A204.1 (cell line): ENCODE data around the gene TNK1.

Source experiments
- FAIRE-seq: peaks from 2 replicates; lab custom pipeline; 2012; peaks lifted over from hg19 to GRCh38; lab: Jason Lieb, UNC

The TNK1 gene

DNA sequence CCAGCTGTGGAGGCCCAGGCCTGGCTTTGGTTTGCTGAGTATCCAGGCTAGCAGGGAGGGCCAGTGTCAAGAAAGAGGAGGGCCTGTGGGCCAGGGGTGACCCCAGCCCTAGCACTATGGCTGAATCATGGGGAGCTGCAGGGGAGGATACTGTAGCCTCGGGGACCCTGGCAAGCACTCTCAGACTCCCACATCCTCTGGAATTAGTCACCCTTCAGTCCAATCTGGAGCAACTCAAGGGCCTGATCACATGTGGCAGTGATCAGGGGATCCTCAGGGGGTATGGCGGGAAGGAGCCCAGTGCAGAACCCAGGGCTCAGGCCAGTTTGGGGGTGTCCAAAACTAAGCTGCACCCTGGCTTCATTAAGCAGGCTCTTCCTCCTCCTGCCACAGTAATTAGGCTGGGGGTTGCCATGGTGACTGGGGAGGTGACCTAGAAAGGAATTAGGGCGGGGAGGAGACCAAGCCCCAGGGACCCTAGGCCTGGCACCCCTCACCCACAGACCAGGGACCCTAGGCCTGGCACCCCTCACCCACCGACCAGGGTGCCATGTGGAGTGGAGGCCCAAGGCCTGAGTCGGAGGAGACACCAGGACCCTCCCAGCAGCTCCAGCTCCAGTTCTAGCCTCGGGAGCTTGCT, 32.6 kb downstream of the TNK1 start:
- FAIRE-seq = no peak

DNA sequence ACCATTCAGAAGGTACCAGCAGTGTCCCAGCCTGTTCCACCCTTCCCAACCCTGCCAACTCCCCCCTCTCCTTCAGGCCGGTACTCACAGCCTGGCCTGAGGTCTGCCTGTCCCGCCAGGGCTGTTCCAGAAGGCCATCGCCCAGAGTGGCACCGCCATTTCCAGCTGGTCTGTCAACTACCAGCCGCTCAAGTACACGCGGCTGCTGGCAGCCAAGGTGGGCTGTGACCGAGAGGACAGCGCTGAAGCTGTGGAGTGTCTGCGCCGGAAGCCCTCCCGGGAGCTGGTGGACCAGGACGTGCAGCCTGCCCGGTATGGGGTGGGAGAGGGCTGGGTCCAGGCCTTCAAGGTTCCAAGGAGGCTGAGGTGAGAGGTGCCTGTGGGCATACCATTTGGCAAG, 33.9 kb downstream of the TNK1 start:
- FAIRE-seq = no peak

DNA sequence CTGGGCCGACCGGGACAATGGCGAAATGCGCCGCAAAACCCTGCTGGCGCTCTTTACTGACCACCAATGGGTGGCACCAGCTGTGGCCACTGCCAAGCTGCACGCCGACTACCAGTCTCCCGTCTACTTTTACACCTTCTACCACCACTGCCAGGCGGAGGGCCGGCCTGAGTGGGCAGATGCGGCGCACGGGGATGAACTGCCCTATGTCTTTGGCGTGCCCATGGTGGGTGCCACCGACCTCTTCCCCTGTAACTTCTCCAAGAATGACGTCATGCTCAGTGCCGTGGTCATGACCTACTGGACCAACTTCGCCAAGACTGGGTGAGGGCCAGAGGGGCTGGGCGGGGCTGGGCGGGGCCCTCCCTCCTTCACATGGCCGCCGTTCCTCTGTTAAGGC, 34.9 kb downstream of the TNK1 start:
- no peak for FAIRE-seq

DNA sequence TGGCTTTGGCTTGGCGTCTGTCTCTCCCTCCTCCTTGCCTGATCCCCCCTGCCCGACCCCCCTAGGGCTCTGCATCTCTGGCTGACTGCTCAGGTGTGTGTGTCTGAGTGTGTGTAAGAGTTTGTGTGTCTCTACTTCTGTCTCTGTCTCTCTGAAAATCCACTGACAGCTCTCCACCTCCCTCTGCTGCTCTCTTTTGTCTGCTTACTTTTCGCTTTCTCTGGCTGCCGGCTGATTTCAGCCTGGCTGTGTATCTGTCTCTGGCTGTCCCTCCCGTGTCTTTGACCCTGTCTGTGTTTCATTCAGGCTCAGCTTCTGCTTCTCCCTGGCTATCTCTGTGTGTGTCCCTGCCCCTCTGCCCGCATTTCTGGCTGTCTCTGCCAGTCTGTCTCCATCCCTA, 35.4 kb downstream of the TNK1 start:
- FAIRE-seq = no peak

DNA sequence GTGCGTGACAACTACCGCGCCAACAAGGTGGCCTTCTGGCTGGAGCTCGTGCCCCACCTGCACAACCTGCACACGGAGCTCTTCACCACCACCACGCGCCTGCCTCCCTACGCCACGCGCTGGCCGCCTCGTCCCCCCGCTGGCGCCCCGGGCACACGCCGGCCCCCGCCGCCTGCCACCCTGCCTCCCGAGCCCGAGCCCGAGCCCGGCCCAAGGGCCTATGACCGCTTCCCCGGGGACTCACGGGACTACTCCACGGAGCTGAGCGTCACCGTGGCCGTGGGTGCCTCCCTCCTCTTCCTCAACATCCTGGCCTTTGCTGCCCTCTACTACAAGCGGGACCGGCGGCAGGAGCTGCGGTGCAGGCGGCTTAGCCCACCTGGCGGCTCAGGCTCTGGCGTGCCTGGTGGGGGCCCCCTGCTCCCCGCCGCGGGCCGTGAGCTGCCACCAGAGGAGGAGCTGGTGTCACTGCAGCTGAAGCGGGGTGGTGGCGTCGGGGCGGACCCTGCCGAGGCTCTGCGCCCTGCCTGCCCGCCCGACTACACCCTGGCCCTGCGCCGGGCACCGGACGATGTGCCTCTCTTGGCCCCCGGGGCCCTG, 36.3 kb downstream of the TNK1 start:
- FAIRE-seq = no peak

DNA sequence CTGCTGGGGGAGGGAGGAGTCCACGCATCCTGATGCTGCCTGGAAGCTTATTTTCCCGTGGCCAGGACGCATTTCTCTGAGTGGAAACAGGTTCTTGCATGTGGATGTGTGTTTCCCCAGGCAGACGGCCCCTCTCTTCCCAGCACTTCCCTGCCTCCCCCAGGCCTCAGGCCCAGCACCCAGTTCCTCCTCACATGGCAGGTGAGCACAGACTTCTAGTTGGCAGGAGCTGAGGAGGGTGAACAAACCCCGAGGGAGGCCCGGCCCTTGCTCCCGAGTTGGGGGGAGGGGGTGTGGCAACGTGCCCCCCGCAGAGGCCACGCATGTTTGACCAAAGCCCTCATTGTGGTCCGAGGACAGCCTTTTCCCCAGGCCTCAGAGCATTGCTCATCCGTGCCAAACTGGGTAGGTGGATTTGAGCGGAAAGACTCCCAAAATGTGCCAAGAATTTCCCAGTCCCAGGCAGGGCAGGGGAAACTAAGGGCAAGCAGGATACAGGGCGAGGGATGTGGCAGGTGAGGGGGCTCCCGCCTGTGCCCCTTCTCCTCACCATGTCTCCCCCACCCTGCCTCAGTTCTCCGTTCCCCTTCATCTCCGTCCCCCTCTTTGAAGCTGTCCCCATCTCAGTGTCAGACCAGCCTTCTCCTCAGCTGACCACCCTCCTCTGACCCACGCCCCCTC, 37.7 kb downstream of the TNK1 start:
- FAIRE-seq = no peak

DNA sequence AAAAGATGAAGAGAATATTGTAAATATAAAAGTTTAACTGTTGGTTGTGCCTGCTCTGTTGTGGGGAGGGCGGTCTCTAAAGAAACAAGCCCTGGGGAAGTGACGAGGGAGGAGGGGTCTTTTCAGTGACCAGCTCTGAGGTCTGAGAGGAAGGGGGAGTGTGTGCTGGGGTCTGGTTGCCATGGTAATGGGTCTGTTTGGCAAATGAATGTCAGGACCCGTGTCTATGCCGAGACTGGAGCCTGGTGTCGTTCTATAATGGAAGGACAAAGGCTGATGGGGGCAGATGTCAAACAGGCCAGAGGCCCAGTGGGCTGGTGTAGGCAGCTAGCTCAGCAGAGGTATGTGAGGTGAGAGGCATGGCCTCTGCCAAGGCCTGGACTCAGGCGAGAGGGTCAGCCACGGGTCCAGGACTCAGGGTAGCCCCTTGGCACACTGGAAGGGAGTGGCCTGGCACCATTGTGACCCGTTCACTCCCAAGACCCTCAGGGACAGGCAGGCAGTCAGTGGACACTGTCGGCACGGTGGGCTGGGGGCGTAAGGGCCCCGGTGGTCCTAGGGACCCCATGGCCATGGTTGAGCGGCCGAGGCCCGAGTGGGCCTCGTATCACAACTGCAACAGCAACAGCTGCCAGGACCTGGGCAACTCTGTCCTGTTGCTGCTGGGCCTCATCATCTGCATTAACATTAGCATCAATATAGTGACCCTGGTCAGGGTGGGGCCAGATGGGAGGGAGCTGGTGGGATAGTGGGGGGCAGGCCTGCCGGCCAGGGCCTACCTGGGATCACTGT, 39.1 kb downstream of the TNK1 start, which contains the start of gene SPEM1:
Gene SPEM1 (plus strand): TSS at position 506 of the 792 bp plus-strand sequence. CDS start 61 bp downstream, at position 567.
- no peak for FAIRE-seq

DNA sequence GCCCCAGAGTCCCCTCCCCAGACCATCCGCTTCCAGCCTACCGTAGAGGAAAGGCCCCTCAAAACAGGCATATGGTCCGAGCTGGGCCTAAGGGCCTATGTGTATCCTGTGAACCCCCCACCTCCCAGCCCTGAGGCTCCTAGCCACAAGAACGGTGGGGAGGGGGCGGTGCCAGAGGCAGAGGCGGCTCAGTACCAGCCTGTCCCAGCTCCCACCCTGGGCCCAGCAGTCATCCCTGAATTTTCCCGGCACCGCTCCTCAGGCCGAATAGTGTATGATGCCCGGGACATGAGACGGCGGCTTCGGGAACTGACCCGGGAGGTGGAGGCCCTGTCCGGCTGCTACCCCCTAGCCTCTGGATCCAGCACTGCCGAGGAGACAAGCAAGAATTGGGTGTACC, 40.3 kb downstream of the TNK1 start:
- no peak for FAIRE-seq

DNA sequence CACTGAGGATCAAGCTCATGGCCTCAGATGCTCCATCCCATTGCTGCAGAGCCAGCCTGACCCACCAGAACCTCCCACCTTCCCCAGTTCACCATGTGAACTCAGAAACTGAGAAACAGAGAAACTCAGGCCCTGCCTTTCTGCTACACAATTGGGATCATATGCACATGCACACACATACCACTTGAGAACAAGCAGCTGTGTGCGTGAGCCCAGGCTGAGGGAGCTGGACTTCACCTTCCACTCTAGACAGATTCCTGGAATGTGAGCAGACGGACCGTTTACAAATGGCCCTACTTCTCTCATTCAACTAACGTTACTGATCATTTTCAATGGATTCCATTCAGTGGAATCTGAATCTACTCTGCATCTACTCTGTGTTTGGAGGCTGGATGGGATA, 42.8 kb downstream of the TNK1 start:
- FAIRE-seq = no peak

DNA sequence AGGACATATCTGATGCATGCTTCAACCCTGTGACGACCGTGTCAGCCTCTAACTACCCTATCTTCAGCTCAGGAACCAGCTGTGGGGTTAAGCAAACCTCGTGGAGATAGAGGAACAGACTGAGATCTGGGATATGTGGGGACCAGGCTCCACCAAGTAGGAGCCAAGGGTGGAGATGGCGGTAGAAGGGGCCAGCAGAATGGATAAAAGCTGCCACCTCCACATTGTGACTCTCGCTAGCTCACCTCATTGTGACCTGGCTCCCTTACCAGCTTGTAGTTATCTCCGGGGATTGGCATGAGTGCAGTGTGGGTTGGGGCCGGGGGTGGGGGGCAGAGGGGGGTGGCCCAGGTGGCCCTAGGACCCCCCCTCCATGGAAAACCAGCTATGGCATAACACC, 44.4 kb downstream of the TNK1 start, which contains the start of gene SPEM2:
Gene SPEM2 (plus strand): TSS at position 301 of the 400 bp plus-strand sequence. CDS start 73 bp downstream, at position 374.
- no peak for FAIRE-seq

DNA sequence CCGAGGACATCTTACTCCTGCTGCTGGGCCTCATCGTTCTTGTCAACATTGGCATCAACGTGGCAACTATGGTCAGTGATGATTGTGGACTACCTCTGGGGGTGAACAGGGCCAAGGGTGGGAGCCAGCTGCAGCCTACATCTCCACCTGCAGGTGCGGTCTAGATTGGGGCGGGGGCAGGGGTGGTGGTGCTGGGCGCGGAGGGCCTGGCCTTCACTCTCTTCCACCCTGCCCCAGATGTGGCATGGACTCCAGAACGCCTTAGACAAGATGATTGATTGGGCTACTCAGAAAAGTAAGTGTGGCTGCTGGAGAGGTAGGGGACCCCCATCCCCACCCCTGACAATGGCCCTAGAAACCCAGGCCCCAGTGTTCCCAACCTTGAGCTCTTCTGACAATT, 44.9 kb downstream of the TNK1 start:
- FAIRE-seq = no peak

DNA sequence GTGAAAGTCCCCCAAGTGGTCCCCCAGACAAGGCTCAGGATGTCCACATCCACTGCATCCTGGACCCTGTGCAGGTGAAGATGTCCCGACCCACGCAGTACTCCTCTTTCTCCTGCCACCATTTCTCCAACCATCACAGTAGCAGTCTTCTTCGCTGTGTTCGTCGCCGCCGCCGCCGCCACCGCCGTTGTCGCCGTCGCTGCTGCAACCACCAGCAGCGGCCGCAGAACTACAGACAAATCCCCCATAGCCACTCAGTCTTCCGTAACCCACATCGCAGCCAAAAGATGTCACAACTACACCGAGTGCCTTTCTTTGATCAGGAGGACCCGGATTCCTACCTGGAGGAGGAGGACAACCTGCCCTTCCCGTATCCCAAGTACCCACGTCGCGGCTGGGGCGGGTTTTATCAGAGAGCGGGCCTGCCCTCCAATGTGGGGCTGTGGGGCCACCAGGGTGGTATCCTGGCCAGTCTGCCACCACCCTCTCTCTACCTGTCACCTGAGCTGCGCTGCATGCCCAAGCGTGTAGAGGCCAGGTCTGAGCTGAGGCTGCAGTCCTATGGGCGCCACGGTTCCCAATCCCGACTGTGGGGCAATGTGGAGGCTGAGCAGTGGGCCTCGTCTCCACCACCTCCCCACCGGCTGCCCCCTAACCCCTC, 45.4 kb downstream of the TNK1 start:
- FAIRE-seq = no peak

DNA sequence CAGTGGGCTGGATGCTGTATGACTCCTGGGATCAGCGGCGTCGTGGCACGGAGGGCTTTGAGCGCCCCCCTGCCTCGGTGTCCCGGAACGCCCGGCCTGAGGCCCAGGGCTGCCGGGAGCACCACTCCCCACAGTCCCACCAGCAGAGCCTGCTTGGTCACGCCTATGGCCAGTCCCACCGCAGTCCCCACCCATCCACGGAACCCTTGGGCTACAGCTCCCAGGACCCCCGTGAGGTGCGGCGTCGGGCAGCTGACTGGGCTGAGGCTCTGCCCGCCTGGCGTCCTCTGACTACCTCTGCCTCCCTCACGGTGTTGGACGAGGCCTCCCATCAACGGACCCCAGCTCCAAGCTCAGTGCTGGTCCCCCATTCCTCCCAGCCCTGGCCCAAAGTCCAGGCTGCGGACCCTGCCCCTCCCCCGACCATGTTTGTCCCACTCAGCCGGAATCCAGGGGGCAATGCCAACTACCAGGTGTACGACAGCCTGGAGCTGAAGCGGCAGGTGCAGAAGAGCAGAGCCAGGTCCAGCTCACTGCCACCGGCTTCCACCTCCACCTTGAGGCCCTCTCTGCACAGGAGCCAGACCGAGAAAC, 46.1 kb downstream of the TNK1 start:
- no peak for FAIRE-seq

DNA sequence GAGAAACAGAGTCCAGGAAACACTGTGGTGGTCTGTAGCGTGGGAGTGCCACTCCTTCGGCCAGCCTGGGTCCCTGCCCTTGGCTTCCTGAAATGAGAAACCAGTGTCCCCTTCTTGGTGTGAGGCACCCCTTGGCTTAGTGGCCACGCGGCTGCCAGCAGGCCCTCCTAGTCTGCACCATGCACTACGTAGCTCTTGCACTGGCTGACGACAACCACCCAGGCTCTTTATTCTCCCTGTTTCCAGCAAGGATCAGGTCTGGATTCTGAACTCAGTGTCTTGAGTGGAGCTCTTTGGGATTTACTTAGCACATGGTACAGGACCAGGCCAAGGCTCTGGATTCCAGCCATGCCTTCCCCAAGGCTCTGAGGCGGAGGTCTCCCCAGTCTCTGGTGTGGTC, 46.7 kb downstream of the TNK1 start:
- no peak for FAIRE-seq

DNA sequence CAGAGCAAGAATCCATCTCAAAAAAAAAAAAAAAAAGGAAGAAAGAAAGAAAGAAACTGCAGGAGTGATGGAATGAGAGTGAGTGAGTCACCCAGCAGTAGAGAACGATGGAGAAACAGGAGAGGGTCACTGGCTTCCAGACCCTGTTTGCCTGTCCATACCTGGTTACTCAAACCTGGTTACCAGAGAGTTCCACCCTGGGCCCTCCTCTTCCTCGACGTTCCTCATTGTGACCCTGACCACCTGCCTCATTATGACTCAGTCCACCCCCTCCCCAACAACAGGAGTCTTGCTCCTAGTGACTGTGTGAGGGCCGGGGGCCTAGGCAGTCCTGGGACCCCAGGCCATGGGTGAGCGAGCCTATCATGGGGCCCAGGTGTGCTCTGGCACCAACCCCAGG, 47.7 kb downstream of the TNK1 start, which contains the start of gene SPEM3:
Gene SPEM3 (plus strand): TSS at position 301 of the 400 bp plus-strand sequence. CDS start 46 bp downstream, at position 347.
- no peak for FAIRE-seq

DNA sequence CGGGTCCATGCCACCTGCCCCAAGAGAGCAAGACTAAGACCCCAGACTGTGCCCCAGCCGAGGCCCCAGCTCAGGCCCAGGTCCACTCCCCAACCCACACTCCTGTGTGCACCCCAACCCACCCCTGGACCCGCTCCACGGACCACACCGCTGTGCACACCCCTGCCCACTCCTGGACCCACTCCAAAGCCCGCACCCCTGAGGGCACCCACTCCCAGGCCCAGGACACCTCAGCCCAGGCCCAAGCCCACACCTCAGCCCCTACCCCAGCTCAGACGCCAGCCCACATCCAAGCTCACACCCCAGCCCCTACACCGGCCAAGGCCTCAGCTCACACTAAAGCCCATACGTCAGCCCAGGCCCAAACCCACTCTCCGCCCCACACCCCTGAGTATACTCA, 48.8 kb downstream of the TNK1 start:
- no peak for FAIRE-seq

DNA sequence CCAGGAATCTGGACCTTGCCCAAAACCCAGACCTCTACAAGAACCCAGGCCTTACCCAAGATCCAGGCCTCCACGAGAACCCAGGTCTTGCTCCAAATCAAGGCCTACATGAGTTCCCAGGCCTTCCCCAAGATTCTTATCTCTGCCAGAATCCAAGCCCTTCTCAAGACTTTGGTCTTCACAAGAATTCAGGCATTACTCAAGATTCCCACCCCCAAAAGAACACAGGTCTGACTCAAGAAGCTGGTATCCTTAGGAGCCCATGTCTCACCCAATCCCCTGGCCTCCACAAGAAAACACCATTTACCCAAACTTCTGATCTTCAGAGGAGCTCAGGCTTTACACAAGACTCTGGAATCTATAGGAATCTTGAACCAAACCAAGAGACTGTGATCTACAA, 50.3 kb downstream of the TNK1 start:
- no peak for FAIRE-seq

DNA sequence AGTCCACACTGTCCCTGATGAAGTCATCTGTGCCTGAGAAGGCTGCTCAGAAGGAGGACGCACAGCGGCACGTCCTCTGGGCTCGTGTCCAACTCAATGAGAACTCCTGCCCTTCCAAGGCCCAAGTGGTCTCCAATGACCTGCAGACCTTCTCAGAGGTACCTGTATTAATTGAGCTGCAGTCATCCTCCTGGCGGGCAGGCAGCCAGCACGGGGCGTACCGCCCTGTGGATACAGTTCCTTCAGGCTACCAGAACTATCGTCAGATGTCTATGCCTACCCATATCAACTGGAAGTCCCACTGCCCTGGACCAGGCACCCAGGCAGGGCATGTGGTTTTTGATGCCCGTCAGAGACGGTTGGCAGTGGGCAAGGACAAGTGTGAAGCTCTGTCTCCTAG, 51.4 kb downstream of the TNK1 start:
- FAIRE-seq = no peak

DNA sequence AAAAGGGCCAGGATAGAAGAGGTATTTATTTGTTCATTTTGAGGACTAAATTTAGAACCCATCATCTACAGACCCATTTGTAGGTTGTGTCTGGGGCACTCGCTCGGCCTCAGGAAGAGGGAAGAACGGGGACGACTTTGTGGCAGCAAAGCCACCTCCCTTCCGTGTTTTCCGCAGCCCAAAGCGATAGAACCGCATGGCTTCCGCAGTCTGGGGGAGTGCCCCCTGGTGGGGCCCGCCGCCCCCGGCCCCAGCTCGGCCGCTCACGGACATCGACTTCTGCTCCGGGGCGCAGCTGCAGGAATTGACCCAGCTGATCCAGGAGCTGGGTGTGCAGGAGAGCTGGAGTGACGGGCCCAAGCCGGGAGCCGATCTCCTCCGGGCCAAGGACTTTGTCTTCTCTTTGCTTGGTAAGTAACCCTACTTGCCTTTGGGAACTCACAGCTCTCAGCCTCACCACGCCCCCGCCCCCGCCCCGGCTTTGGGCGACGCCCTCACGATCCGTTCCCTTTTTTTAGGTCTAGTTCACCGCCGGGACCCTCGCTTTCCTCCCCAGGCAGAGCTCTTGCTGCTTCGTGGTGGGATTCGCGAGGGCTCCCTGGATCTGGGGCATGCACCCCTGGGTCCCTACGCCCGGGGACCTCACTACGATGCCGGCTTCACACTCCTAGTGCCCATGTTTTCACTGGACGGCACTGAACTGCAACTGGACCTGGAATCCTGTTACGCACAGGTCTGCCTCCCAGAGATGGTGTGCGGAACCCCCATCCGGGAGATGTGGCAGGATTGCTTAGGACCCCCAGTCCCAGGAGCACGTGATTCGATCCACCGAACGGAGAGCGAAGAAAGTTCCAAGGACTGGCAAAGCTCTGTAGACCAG, 55.0 kb downstream of the TNK1 start:
- no peak for FAIRE-seq

DNA sequence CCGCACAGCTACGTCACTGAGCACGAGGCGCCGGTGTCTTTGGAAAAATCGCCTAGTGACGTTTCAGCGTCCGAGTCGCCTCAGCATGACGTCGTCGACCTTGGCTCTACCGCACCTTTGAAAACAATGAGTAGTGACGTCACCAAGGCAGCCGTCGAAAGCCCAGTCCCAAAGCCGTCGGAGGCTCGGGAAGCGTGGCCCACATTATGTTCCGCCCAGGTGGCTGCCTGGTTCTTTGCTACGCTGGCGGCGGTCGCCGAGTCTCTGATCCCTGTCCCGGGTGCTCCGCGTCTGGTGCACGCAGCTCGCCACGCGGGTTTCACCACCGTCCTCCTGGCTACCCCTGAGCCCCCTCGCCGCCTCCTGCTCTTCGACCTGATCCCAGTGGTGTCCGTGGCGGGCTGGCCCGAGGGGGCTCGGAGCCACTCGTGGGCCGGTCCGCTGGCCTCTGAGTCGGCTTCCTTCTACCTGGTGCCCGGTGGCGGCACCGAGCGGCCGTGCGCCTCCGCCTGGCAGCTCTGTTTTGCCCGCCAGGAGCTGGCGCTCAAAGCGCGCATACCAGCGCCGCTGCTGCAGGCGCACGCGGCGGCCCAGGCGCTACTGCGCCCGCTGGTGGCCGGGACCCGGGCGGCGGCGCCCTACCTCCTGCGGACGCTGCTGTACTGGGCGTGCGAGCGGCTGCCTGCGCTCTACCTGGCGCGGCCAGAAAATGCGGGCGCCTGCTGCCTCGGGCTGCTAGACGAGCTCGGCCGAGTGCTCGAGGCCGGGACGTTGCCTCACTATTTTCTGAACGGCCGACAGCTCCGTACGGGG, 55.9 kb downstream of the TNK1 start:
- FAIRE-seq = no peak
